ENCODE measurements around the gene HOXB8. TPM values are rescaled to one million over a fixed set of nuclear protein-coding genes. Genes with fewer than 3 reads are reported as not detected.

Gene HOXB8
- total RNA-seq, 1 donor from 2014 or later: not detected

DNA sequence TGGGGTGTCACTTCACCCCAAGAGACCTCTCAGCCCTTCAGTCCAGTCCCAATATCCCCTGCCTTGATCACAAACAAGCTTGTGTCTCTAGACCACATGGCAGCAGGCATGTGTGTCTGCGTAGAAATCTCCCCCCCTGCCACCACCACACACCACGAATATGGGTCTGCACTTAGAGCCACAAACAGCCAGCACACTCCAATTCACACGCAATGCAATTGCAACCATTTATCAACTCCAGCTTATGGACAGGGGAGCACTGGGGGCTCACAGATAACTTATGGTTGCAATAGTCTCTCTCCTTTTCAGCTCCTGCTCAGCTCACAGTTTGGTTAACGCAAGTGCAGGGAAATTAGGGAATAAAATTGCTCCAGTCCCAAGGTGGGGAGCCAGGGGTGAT lies 8.5 kb upstream of the HOXB8 start:
- Histone ChIP-seq H3K79me2 (ENCODE audit: low read depth) (no peaks in the 10 kb centered on the region), H2AFZ (replicated peaks) (no peak overlapping the region), H3K4me2 (no peak overlapping the region), H3K36me3 (no peaks in the 10 kb centered on the region), H3F3A (ENCODE audit: low read depth) (peaks cover 4% of the 10 kb centered on the region), H3K27me3 (peaks cover 100% of the 10 kb centered on the region), H3K9me3 (ENCODE audit: low read depth) (no peaks in the 10 kb centered on the region), H4K20me1 (ENCODE audit: low read depth) (peaks cover 99% of the 10 kb centered on the region), H3K27ac (no peak overlapping the region), H3K4me1 (peaks cover 9% of the 10 kb centered on the region), H3K4me3 (no peak overlapping the region), H3K9ac (no peak overlapping the region)
- Mint-ChIP-seq H3K4me3 (no peak overlapping the region), H3K9me3 (peaks cover 13% of the 10 kb centered on the region), H3K27ac (no peak overlapping the region), H3K36me3 (no peaks in the 10 kb centered on the region), H3K4me1 (peaks cover 6% of the 10 kb centered on the region), H3K27me3 (ENCODE audit: insufficient read depth, low read depth) (peaks cover 88% of the 10 kb centered on the region)
- TF ChIP-seq CTCF (IDR thresholded peaks at IDR 0.05) (no peak), EZH2 (IDR thresholded peaks at IDR 0.05) (no peak), EZH2phosphoT487 (IDR thresholded peaks at IDR 0.05) (no peak)
- no peak for DNase-seq (ENCODE audit: low spot score)

- Mint-ChIP-seq H3K36me3 (no peaks in the 10 kb centered on the region), H3K27me3 (ENCODE audit: insufficient read depth, low read depth) (peaks cover 87% of the 10 kb centered on the region), H3K9me3 (peaks cover 16% of the 10 kb centered on the region), H3K4me3 (no peak overlapping the region), H3K4me1 (peaks cover 6% of the 10 kb centered on the region), H3K27ac (no peak overlapping the region)
- TF ChIP-seq CTCF (IDR thresholded peaks at IDR 0.05) (no peak), EZH2 (IDR thresholded peaks at IDR 0.05) (no peak), EZH2phosphoT487 (IDR thresholded peaks at IDR 0.05) (no peak)
- Histone ChIP-seq H3K27me3 (peaks cover 100% of the 10 kb centered on the region), H3K36me3 (no peaks in the 10 kb centered on the region), H4K20me1 (ENCODE audit: low read depth) (peaks cover 98% of the 10 kb centered on the region), H3K79me2 (ENCODE audit: low read depth) (no peaks in the 10 kb centered on the region), H3K4me3 (no peak overlapping the region), H2AFZ (replicated peaks) (no peak overlapping the region), H3F3A (ENCODE audit: low read depth) (peaks cover 4% of the 10 kb centered on the region), H3K9ac (no peak overlapping the region), H3K4me1 (peaks cover 9% of the 10 kb centered on the region), H3K9me3 (ENCODE audit: low read depth) (no peaks in the 10 kb centered on the region), H3K27ac (no peak overlapping the region), H3K4me2 (no peak overlapping the region)
- no peak for DNase-seq (ENCODE audit: low spot score)
These were observed 7.8 kb upstream of the HOXB8 start for GRCh38 chr17:48622857-48623256.

- DNase-seq (ENCODE audit: low spot score): no peak
- Histone ChIP-seq H4K20me1 (ENCODE audit: low read depth) (peaks cover 98% of the 10 kb centered on the region), H2AFZ (replicated peaks) (no peak overlapping the region), H3K4me3 (no peak overlapping the region), H3K79me2 (ENCODE audit: low read depth) (no peaks in the 10 kb centered on the region), H3K4me2 (no peak overlapping the region), H3K4me1 (peaks cover 9% of the 10 kb centered on the region), H3K9me3 (ENCODE audit: low read depth) (no peaks in the 10 kb centered on the region), H3K36me3 (no peaks in the 10 kb centered on the region), H3K9ac (no peak overlapping the region), H3F3A (ENCODE audit: low read depth) (peaks cover 4% of the 10 kb centered on the region), H3K27ac (no peak overlapping the region), H3K27me3 (peaks cover 100% of the 10 kb centered on the region)
- Mint-ChIP-seq H3K4me3 (no peak overlapping the region), H3K27me3 (ENCODE audit: insufficient read depth, low read depth) (peaks cover 87% of the 10 kb centered on the region), H3K9me3 (peaks cover 14% of the 10 kb centered on the region), H3K4me1 (peaks cover 2% of the 10 kb centered on the region), H3K36me3 (no peaks in the 10 kb centered on the region), H3K27ac (no peak overlapping the region)
- TF ChIP-seq EZH2phosphoT487 (IDR thresholded peaks at IDR 0.05) (peak; percentile 82), CTCF (IDR thresholded peaks at IDR 0.05) (no peak), EZH2 (IDR thresholded peaks at IDR 0.05) (peak; percentile 91)
These were observed 6.6 kb upstream of the HOXB8 start for GRCh38 chr17:48621410-48622392.
